Measurements from ENCODE around the gene HAAO. TPM values are rescaled to one million over a fixed set of nuclear protein-coding genes. Genes with fewer than 3 reads are reported as not detected.

The HAAO gene
- total RNA-seq, 2 donors from 2014 or later: 1.4 to 3.1 TPM

GRCh38 chr2:42824454-42824807 is 32.0 kb upstream of the HAAO start:
- H3K36me3 Mint-ChIP-seq: no peaks in the 10 kb centered on the region
- ATAC-seq: no peak

GRCh38 chr2:42823744-42824453 is 31.5 kb upstream of the HAAO start:
- no peak for DNase-seq (ENCODE audit: low spot score in 2 of 2)
- ATAC-seq: no peak
- no peaks in the 10 kb centered on the region for H3K9me3 Mint-ChIP-seq
- no peak overlapping the region for H3K27ac Mint-ChIP-seq
- H3K36me3 Mint-ChIP-seq: no peaks in the 10 kb centered on the region

More at GRCh38 chr2:42824454-42824807, 32.0 kb upstream of the HAAO start:
- no peak for DNase-seq (ENCODE audit: low spot score in 2 of 2)
- H3K9me3 Mint-ChIP-seq: no peaks in the 10 kb centered on the region
- no peak overlapping the region for H3K27ac Mint-ChIP-seq

- Mint-ChIP-seq H3K27ac (peak overlapping the region in 1 of 2 donors; percentile 22), H3K9me3 (no peaks in the 10 kb centered on the region), H3K36me3 (no peaks in the 10 kb centered on the region)
- ATAC-seq: no peak
- no peak for DNase-seq (ENCODE audit: low spot score in 2 of 2)
Measured at GRCh38 chr2:42819160-42819559, 26.8 kb upstream of the HAAO start.

- no peak for DNase-seq (ENCODE audit: low spot score in 2 of 2)
- Mint-ChIP-seq H3K27ac (no peak overlapping the region), H3K9me3 (no peaks in the 10 kb centered on the region), H3K36me3 (peaks cover 0 to under 1% of the 10 kb centered on the region in 2 donors)
- ATAC-seq: no peak
Measured at GRCh38 chr2:42815726-42816125, 23.3 kb upstream of the HAAO start.

- no peak for ATAC-seq
- Mint-ChIP-seq H3K9me3 (no peaks in the 10 kb centered on the region), H3K27ac (peak overlapping the region in 1 of 2 donors; percentile 68)
Measured at GRCh38 chr2:42813763-42814162, 21.4 kb upstream of the HAAO start.

GRCh38 chr2:42812899-42813479 is 20.6 kb upstream of the HAAO start:
- H3K9me3 Mint-ChIP-seq: no peaks in the 10 kb centered on the region
- ATAC-seq (no peak), DNase-seq (ENCODE audit: low spot score in 2 of 2) (no peak)
- peaks cover 0 to 5% of the 10 kb centered on the region in 2 donors for H3K36me3 Mint-ChIP-seq
- H3K27ac Mint-ChIP-seq: peak overlapping the region in 1 of 2 donors; percentile 68

More at GRCh38 chr2:42813763-42814162, 21.4 kb upstream of the HAAO start:
- peaks cover 0 to 5% of the 10 kb centered on the region in 2 donors for H3K36me3 Mint-ChIP-seq
- no peak for DNase-seq (ENCODE audit: low spot score in 2 of 2)

- Mint-ChIP-seq H3K27ac (peak overlapping the region; percentile 98 to 99), H3K9me3 (no peaks in the 10 kb centered on the region), H3K36me3 (peaks cover 0 to 5% of the 10 kb centered on the region in 2 donors)
- ATAC-seq: peak; percentile 13 to 15
- DNase-seq (ENCODE audit: low spot score in 2 of 2): peak in 1 of 2 donors; percentile 57
Measured at GRCh38 chr2:42810971-42811811, 18.8 kb upstream of the HAAO start.

- Mint-ChIP-seq H3K36me3 (peaks cover 0 to 5% of the 10 kb centered on the region in 2 donors), H3K27ac (peak overlapping the region; percentile 98 to 99), H3K9me3 (no peaks in the 10 kb centered on the region)
- peak; percentile 97 for DNase-seq (ENCODE audit: low spot score in 2 of 2)
- peak; percentile 86 to 87 for ATAC-seq
Measured at GRCh38 chr2:42810121-42810970, 18.0 kb upstream of the HAAO start.

GRCh38 chr2:42809819-42810120 is 17.4 kb upstream of the HAAO start:
- DNase-seq (ENCODE audit: low spot score in 2 of 2): peak in 1 of 2 donors; percentile 91

GRCh38 chr2:42809131-42809818 is 16.9 kb upstream of the HAAO start:
- H3K36me3 Mint-ChIP-seq: peaks cover 0 to 5% of the 10 kb centered on the region in 2 donors
- no peak for DNase-seq (ENCODE audit: low spot score in 2 of 2)
- peak overlapping the region; percentile 78 to 85 for H3K27ac Mint-ChIP-seq
- no peaks in the 10 kb centered on the region for H3K9me3 Mint-ChIP-seq
- no peak for ATAC-seq

More at GRCh38 chr2:42809819-42810120, 17.4 kb upstream of the HAAO start:
- peak overlapping the region; percentile 85 to 98 for H3K27ac Mint-ChIP-seq
- H3K9me3 Mint-ChIP-seq: no peaks in the 10 kb centered on the region
- peak; percentile 43 to 58 for ATAC-seq
- peaks cover 0 to 5% of the 10 kb centered on the region in 2 donors for H3K36me3 Mint-ChIP-seq

- DNase-seq (ENCODE audit: low spot score in 2 of 2) (no peak), ATAC-seq (no peak)
- Mint-ChIP-seq H3K27ac (no peak overlapping the region), H3K9me3 (no peaks in the 10 kb centered on the region), H3K36me3 (peaks cover 0 to 5% of the 10 kb centered on the region in 2 donors)
Measured at GRCh38 chr2:42808301-42808700, 15.9 kb upstream of the HAAO start.

GRCh38 chr2:42806786-42807185 is 14.4 kb upstream of the HAAO start:
- peaks cover 0 to 5% of the 10 kb centered on the region in 2 donors for H3K36me3 Mint-ChIP-seq
- H3K9me3 Mint-ChIP-seq: no peaks in the 10 kb centered on the region
- no peak for DNase-seq (ENCODE audit: low spot score in 2 of 2)
- H3K27ac Mint-ChIP-seq: no peak overlapping the region
- ATAC-seq: no peak

- ATAC-seq: no peak
- Mint-ChIP-seq H3K9me3 (no peaks in the 10 kb centered on the region), H3K36me3 (no peaks in the 10 kb centered on the region), H3K27ac (no peak overlapping the region)
- DNase-seq (ENCODE audit: low spot score in 2 of 2): no peak
Measured at GRCh38 chr2:42804891-42805290, 12.5 kb upstream of the HAAO start.

- Mint-ChIP-seq H3K36me3 (no peaks in the 10 kb centered on the region), H3K27ac (no peak overlapping the region), H3K9me3 (no peaks in the 10 kb centered on the region)
- ATAC-seq (no peak), DNase-seq (ENCODE audit: low spot score in 2 of 2) (no peak)
Measured at GRCh38 chr2:42804338-42804737, 12.0 kb upstream of the HAAO start.

GRCh38 chr2:42802150-42802549 is 9.8 kb upstream of the HAAO start:
- DNase-seq (ENCODE audit: low spot score in 2 of 2): no peak
- no peaks in the 10 kb centered on the region for H3K9me3 Mint-ChIP-seq
- no peak for ATAC-seq
- no peaks in the 10 kb centered on the region for H3K36me3 Mint-ChIP-seq
- H3K27ac Mint-ChIP-seq: no peak overlapping the region

- Mint-ChIP-seq H3K27ac (peak overlapping the region in 1 of 2 donors; percentile 31), H3K36me3 (no peaks in the 10 kb centered on the region), H3K9me3 (no peaks in the 10 kb centered on the region)
- DNase-seq (ENCODE audit: low spot score in 2 of 2): no peak
- no peak for ATAC-seq
Measured at GRCh38 chr2:42801381-42801780, 9.0 kb upstream of the HAAO start.
